Subcutaneous adipose tissue (tissue), 4 donors: ENCODE data around the gene C18orf63. TPM values are rescaled to one million over a fixed set of nuclear protein-coding genes. Genes with fewer than 3 reads are reported as not detected.

Experiments
- total RNA-seq, 4 donors: library from RNA; depleted of rRNA; stranded (reverse); fragments of >200 nt; gene quantifications; one replicate each; pipeline ENCODE4 v1.1.0, GENCODE V29; 2016
- TF ChIP-seq, protein P1 (sequence below): fragments of 450-650 bp; IDR thresholded peaks from one replicate; pipeline ENCODE4 v1.5.1; 2016; ENCODE audit warnings: low read depth, mild to moderate bottlenecking, control low read depth, antibody characterized with exemption, moderate library complexity

Gene C18orf63
- total RNA-seq, 4 donors from 2014 or later = not detected

DNA sequence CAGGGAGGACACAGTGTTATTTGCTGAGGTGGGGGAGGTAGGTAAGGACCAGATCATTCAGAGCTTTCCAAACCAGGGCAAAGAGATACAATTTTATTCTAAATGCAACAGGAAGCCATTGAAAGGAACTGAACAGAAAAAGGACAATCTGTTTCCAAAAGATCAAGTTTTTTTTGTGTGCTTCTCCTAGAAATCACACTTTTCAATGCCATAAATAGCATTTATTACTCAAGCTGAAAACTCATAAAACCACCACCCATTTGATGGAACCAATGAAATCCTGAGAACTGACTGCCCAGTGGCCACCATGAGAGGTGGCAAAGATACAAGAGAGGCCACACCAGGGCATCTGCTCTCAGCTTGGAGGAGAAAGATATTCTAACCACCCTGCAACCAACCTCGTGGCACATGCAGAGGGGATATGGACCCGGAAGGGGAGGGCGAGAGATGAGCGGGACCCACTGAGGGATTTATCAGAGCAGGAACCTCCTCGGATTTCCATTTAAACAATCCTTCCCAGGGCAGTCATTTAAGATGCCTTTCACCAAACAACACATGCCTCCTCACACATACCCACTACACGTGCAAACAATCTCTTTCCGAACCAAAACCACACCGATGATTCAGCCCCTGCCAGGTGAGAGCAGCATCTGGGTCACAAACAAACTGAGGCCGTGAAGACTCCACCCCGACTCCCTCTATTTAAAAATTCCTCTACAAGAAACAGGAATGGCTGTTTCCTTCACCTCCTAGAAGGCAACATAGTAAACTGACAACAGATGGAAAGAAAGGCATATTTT is 32.7 kb upstream of the C18orf63 start:
- TF ChIP-seq, protein P1, sequence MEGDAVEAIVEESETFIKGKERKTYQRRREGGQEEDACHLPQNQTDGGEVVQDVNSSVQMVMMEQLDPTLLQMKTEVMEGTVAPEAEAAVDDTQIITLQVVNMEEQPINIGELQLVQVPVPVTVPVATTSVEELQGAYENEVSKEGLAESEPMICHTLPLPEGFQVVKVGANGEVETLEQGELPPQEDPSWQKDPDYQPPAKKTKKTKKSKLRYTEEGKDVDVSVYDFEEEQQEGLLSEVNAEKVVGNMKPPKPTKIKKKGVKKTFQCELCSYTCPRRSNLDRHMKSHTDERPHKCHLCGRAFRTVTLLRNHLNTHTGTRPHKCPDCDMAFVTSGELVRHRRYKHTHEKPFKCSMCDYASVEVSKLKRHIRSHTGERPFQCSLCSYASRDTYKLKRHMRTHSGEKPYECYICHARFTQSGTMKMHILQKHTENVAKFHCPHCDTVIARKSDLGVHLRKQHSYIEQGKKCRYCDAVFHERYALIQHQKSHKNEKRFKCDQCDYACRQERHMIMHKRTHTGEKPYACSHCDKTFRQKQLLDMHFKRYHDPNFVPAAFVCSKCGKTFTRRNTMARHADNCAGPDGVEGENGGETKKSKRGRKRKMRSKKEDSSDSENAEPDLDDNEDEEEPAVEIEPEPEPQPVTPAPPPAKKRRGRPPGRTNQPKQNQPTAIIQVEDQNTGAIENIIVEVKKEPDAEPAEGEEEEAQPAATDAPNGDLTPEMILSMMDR = no peak

DNA sequence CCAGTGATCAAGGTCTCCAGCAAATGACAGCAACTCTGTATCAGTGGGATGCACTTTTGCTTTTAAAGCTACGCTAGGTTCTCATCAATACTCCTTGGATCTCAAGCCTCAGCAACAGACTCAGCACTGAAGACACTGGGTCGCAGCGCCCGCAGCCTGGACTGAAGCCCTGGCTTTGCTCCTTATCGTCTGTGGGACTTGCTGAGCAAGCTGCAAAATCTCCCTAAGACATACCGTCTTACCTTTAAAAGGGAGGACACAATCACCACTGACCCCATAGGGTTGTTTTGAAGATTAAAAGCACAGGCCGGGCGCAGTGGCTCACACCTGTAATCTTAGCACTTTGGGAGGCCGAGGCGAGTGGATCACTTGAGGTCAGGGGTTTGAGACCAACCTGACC is 32.0 kb upstream of the C18orf63 start:
- TF ChIP-seq, protein P1 = no peak

DNA sequence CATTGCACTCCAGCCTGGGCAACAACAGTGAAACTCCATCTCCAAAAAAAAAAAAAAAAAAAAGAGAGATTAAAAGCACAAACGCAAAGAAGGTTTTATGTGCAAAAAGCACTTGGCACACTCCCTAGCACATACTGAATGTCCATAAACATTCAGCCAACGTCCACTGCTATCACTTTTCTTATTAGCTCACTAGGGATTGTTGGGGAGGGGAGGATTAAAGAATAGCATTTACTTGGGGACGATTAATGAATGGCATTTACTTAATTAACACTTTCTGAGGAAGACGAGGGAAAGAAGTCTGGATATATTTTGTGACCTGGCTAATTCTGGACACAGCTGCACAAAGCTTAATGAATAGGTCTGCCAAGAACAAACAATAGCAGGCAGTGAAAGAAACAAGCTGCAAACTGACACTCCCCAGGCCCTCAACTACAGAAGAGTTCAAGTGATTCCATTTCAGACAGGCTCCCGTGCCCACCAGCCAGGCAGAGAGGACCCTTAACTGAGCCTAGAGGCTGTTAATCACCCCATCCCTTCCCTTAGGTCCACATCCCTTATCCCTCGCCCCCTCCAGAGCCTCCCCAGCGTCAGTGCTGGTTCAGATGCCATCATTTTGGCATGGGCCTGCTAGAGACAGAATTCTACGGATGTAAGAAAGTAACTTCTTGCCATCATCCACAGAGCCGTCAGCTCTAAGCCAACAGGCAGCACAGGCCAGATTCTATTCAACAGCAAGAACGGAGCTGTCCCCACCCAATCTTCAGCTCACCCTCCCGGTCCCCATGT is 31.3 kb upstream of the C18orf63 start:
- TF ChIP-seq, protein P1 = no peak

DNA sequence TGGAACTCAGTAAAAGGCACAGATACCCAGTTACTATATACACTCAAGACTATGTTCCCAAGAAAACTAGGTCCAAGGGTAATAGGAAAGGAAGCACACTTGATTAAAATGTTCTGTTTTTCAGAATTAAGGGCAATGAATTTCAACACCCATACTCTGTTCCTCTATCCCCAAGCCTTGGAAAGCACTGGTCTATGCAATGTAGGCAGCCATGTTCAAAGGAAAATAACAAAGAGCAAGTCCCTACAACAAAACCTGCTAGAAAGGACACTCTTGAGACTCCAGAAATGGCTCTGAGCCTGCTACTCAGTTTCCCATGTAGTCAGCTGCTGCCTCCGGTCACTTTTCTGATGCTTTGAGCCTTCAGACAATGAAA is 30.7 kb upstream of the C18orf63 start:
- TF ChIP-seq, protein P1 = no peak

DNA sequence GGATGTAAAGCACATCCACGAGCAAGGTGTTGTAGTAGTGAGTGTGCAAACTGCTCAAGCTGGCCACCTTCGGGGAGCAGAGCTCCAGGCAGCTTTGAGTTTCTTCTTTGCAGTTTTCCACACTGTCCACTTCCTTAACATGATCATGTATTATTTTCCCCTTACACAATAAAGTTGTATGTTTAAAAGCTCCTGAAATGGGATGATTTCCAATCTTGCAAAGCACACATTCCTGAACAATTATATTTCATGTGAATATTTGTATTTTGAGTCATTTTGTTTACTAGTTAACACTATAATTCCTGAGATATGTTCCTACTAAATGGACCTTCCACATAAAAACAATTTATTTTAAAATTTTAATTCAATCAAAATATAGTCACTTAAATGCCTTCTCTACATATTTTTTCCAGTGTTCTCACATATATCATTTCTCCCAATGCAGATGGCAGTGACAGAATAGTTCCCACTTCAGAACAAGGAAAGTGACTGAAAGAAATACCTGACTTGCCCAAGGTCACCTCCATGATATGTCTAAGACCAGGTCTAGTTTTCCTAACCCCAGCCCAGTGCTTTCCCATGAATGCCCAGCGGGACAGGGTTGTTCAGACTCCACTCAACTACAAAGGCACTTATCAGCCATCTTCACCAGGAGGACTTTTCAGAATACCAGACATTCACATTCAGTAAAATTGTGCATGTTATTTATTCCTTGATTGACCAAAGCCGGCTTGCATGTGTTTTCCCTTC is 29.4 kb upstream of the C18orf63 start:
- TF ChIP-seq, protein P1 = no peak

DNA sequence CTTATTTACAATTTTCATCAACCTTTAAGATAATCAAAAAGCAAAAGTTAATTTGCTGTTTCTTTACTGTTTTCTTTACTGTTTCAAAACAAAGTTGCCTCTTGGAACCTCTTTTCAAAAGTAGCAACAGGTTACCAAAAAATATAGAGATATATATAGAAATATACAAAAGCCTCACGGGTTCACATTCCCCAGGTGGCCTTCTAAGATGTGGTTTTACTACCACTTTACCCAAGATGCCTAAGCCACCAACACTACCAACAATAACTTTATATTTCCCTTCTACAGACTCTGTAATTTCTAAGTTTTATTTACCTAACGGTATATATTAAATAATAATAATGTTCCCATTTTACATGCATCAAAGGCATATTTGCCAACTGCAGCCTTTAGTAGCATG is 28.8 kb upstream of the C18orf63 start:
- TF ChIP-seq, protein P1 = no peak

DNA sequence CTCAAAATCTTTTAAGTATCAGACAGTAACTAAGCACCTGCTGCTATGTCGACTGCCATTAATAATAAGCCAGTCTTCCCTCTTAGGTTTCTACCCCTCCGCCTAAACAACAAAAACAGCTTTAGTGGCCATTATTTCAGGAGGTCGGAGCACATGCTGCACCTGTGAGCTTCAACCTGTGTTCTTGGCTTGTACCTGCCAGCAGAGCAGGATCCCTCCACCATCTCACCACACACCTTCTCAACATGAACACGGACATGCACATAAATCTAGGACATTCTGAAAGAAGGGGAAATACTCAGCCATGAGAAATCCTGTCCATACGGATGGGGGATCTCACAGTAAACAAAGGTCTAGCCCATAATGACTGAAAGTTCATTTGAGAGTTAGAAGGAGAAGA is 27.6 kb upstream of the C18orf63 start:
- TF ChIP-seq, protein P1 = no peak
